Pancreas (tissue), 10 donors: Measurements from ENCODE around the gene ATP1A4. TPM values are rescaled to one million over a fixed set of nuclear protein-coding genes. Genes with fewer than 3 reads are reported as not detected.

Experiments used
- ATAC-seq, 4 donors: fragments of 200-7000 bp; cut with Tn5 transposase; one replicate each; pipeline versions ENCODE4 v1.8.0 to v1.9.1; 2020; ENCODE audit warnings: mild to moderate bottlenecking in 4 of 4, moderate library complexity in 4 of 4
- DNase-seq, 6 donors: peaks; one replicate each; pipeline ENCODE4 v3.0.0-alpha.2; 2020
- FAIRE-seq: peaks from 2 replicates; lab custom pipeline; 2012; peaks lifted over from hg19 to GRCh38; lab: Jason Lieb, UNC
- H3K27ac ChIP-seq, 4 donors: fragments of 200-600 bp; sonication (generic); 1 replicate in 3 of 4; 2 replicates in 1 of 4; pipeline versions ENCODE4 v1.5.0 to v1.8.0; 2020
- H3K27me3 ChIP-seq, 4 donors: fragments of 200-600 bp; one replicate each; pipeline ENCODE4 v1.8.0; 2021
- H3K36me3 ChIP-seq, 3 donors: fragments of 200-600 bp; sonication (generic) in 1 of 3; one replicate each; pipeline versions ENCODE4 v1.5.0 to v1.8.0; 2020 to 2021
- H3K4me1 ChIP-seq, 3 donors: fragments of 200-600 bp; one replicate each; pipeline ENCODE4 v1.8.0; 2021
- H3K4me3 ChIP-seq, 4 donors: fragments of 200-600 bp; sonication (generic) in 2 of 4; one replicate each; pipeline versions ENCODE4 v1.5.0 to v1.8.0; 2020 to 2021
- H3K9me3 ChIP-seq, 4 donors: fragments of 200-600 bp; one replicate each; pipeline ENCODE4 v1.8.0; 2021
- CTCF ChIP-seq, 4 donors: fragments of 200-600 bp; sonication (generic) in 3 of 4; IDR thresholded peaks; one replicate each; pipeline versions ENCODE4 v1.5.0 to v1.8.0; 2021; ENCODE audit warnings: antibody characterized with exemption in 4 of 4
- WGBS, 2 donors: extraction: QIAGEN DNeasy Blood & Tissue Kit; methylation state at CpG; one replicate each; pipeline ENCODE4 v1.1.7; 2013; 5-methylcytosine and 5-hydroxymethylcytosine counted together
- intact Hi-C, 3 donors: fragments of 100-400 bp; cut with DNase I; formaldehyde crosslinking; loops; one replicate each; pipeline versions ENCODE4 v1.11.1 to v1.14.2; 2022
- polyA plus RNA-seq, 2 donors: library from polyadenylated mRNA; stranded (reverse); fragments of 200-250 nt; gene quantifications; one replicate each; pipeline ENCODE4 v1.2.3, GENCODE V29; 2013
- total RNA-seq, 6 donors: library from RNA; stranded (reverse); fragmentation: NEBNext Ultra II Directional in 4 of 6; extraction: Animal tissue kit (Norgen Biotek cat#: 25700) in 4 of 6; gene quantifications; one replicate each; pipeline versions ENCODE4 v1.2.1 to v1.2.4, GENCODE V29; 2021 to 2023
- donor health status: healthy with polysubstance abuse.
- donor health status: DM: no; HTN: no; CAD: no; lungs with moderate emphysema.
- donor health status: DM: no; HTN: no; CAD: no.
- donor health status: control.
- donor health status: control.
- donor health status: Bipolar disorder and iron deficiency.
- donor health status: DM: yes; HTN: yes; CAD: no.
- donor health status: DM: no; HTN: no; CAD: no.
- donor health status: DM: no; HTN: no; CAD: no.
- donor health status: DM: yes; HTN: yes; CAD: no.

ATP1A4 gene
- total and polyA plus RNA-seq, 8 donors: not detected

- no peak for TF ChIP-seq CTCF (IDR thresholded peaks at IDR 0.05)
- no peak for DNase-seq
- Histone ChIP-seq H3K27ac (no peak overlapping the region), H3K4me3 (no peak overlapping the region), H3K27me3 (no peaks in the 10 kb centered on the region), H3K9me3 (no peaks in the 10 kb centered on the region), H3K36me3 (no peaks in the 10 kb centered on the region), H3K4me1 (no peaks in the 10 kb centered on the region)
- WGBS, 2 donors: 71 to 80% methylated on average over 12 of the region's 12 CpGs
- ATAC-seq: no peak
- intact Hi-C loops: no loop called here
- no peak for FAIRE-seq
These were observed 39.0 kb upstream of the ATP1A4 start for GRCh38 chr1:160112357-160112756.

GRCh38 chr1:160113407-160113806, 38.0 kb upstream of the ATP1A4 start:
- FAIRE-seq: no peak
- no peaks in the 10 kb centered on the region for H3K4me1 ChIP-seq
- no peak for ATAC-seq
- TF ChIP-seq CTCF (IDR thresholded peaks at IDR 0.05): no peak
- H3K36me3 ChIP-seq: no peaks in the 10 kb centered on the region
- intact Hi-C loops: no loop called here
- H3K27me3 ChIP-seq: no peaks in the 10 kb centered on the region
- H3K27ac ChIP-seq: no peak overlapping the region
- no peak overlapping the region for H3K4me3 ChIP-seq
- no peaks in the 10 kb centered on the region for H3K9me3 ChIP-seq
- DNase-seq: no peak
- WGBS, 2 donors: 71 to 76% methylated on average over 8 of the region's 8 CpGs

GRCh38 chr1:160114085-160114484, 37.3 kb upstream of the ATP1A4 start:
- 78 to 88% methylated on average over 4 of the region's 4 CpGs for WGBS, 2 donors
- no peaks in the 10 kb centered on the region for H3K4me1 ChIP-seq
- H3K4me3 ChIP-seq: no peak overlapping the region
- no peak for ATAC-seq
- no peak for FAIRE-seq
- H3K27me3 ChIP-seq: no peaks in the 10 kb centered on the region
- H3K9me3 ChIP-seq: no peaks in the 10 kb centered on the region
- H3K27ac ChIP-seq: no peak overlapping the region
- intact Hi-C loops: no loop called here
- no peaks in the 10 kb centered on the region for H3K36me3 ChIP-seq
- TF ChIP-seq CTCF (IDR thresholded peaks at IDR 0.05): no peak
- no peak for DNase-seq

GRCh38 chr1:160115545-160116282, 35.7 kb upstream of the ATP1A4 start, which contains the start of gene ATP1A2:
Gene ATP1A2 (plus strand): TSS chr1:160115759. CDS start chr1:160115862, 103 bp downstream.
- Histone ChIP-seq H3K36me3 (no peaks in the 10 kb centered on the region), H3K9me3 (no peaks in the 10 kb centered on the region), H3K4me3 (no peak within 1 kb of the TSS), H3K27me3 (no peaks in the 10 kb centered on the region), H3K27ac (no peak within 1 kb of the TSS), H3K4me1 (no peaks in the 10 kb centered on the region)
- 33 to 40% methylated on average over 16 of the region's 16 CpGs for WGBS, 2 donors
- intact Hi-C loops: no loop called here
- DNase-seq (no peak), FAIRE-seq (no peak), ATAC-seq (no peak)
- TF ChIP-seq CTCF (IDR thresholded peaks at IDR 0.05): no peak
